ENCODE measurements around the gene GPBP1.

DNA sequence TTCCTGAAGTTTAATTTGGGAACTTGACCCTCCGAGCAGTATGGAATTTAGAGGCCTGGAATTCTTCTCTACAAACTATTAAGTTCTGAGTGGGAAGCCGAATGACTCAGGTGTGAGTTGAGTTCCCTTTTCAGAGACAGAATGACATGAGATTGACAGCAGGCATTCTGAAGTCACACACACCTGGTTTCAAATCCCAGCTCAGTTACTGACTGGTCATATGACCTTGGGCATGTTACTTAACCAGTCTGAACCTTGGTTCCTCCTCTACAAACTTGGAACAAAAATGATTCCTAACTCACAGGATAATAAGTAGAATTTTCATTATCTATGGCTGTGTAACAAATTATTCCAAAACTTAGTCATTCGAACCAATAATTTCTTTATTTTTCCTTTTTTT lies 45.5 kb upstream of the GPBP1 start:
- TF ChIP-seq, protein P1, sequence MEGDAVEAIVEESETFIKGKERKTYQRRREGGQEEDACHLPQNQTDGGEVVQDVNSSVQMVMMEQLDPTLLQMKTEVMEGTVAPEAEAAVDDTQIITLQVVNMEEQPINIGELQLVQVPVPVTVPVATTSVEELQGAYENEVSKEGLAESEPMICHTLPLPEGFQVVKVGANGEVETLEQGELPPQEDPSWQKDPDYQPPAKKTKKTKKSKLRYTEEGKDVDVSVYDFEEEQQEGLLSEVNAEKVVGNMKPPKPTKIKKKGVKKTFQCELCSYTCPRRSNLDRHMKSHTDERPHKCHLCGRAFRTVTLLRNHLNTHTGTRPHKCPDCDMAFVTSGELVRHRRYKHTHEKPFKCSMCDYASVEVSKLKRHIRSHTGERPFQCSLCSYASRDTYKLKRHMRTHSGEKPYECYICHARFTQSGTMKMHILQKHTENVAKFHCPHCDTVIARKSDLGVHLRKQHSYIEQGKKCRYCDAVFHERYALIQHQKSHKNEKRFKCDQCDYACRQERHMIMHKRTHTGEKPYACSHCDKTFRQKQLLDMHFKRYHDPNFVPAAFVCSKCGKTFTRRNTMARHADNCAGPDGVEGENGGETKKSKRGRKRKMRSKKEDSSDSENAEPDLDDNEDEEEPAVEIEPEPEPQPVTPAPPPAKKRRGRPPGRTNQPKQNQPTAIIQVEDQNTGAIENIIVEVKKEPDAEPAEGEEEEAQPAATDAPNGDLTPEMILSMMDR (IDR thresholded peaks at IDR 0.05; ENCODE audit: low read length) = no peak
- TF ChIP-seq EZH2 (IDR thresholded peaks at IDR 0.05; ENCODE audit: borderline replicate concordance, low read length) = no peak

Data from OCI-LY1 (cell line).